H1 (cell line): ENCODE measurements around the gene GJC3. TPM values are rescaled to one million over a fixed set of nuclear protein-coding genes. Genes with fewer than 3 reads are reported as not detected.
"Not testable (repeated sequence)": the region's sequence is repeated elsewhere in the genome, so short reads cannot be mapped to it uniquely, and the experiment has no call there.

Source experiments
- CTCF ChIA-PET: fragments of 300-600 bp; sonication (Branson Sonifier 250); formaldehyde crosslinking; loops from one replicate; lab custom pipeline; 2021; ENCODE audit not compliant: partially characterized antibody; lab: Charles Lee
- POLR2A ChIA-PET: fragments of 300-600 bp; sonication (Branson Sonifier 250); formaldehyde crosslinking; loops from one replicate; lab custom pipeline; 2021; ENCODE audit warnings: inconsistent platforms; ENCODE audit not compliant: partially characterized antibody; lab: Charles Lee
- DNase-seq, 2 experiments: peaks; one replicate each; pipeline versions ENCODE4 v3.0.0 to v3.0.0-alpha.2; 2010 to 2022; ENCODE audit warnings: low spot score in 2 of 2, low read depth in 1 of 2, mixed read lengths in 1 of 2
- FAIRE-seq: peaks from 2 replicates; lab custom pipeline; 2011; peaks lifted over from hg19 to GRCh38; lab: Jason Lieb, UNC
- H2AFZ ChIP-seq: 2 replicates; pipeline ENCODE4 v1.8.1; 2012; ENCODE audit warnings: low read length, inconsistent platforms
- H2AK5ac ChIP-seq: 2 replicates; pipeline ENCODE4 v1.6.1; 2013; ENCODE audit warnings: low read depth, low read length
- H2BK120ac ChIP-seq: replicated peaks from 2 replicates; pipeline ENCODE3; 2013; ENCODE audit warnings: low read depth, low read length, inconsistent platforms
- H2BK12ac ChIP-seq: 2 replicates; pipeline ENCODE4 v1.6.1; 2013; ENCODE audit warnings: low read depth, low read length
- H2BK15ac ChIP-seq: 2 replicates; pipeline ENCODE4 v1.6.1; 2013; ENCODE audit warnings: low read length
- H2BK20ac ChIP-seq: 2 replicates; pipeline ENCODE4 v1.6.1; 2013; ENCODE audit warnings: low read length
- H2BK5ac ChIP-seq: 2 replicates; pipeline ENCODE4 v1.6.1; 2013; ENCODE audit warnings: low read depth, low read length
- H3K14ac ChIP-seq: 2 replicates; pipeline ENCODE4 v1.6.1; 2013; ENCODE audit warnings: inconsistent platforms; ENCODE audit not compliant: insufficient read length
- H3K18ac ChIP-seq: 2 replicates; pipeline ENCODE4 v1.6.1; 2013; ENCODE audit warnings: low read length; ENCODE audit errors: extremely low read depth
- H3K23ac ChIP-seq: 2 replicates; pipeline ENCODE4 v1.6.1; 2013; ENCODE audit warnings: inconsistent platforms; ENCODE audit not compliant: insufficient read length
- H3K23me2 ChIP-seq: 2 replicates; pipeline ENCODE4 v1.6.1; 2013; ENCODE audit warnings: low read depth, low read length
- H3K27ac ChIP-seq: 2 replicates; pipeline ENCODE4 v1.6.1; 2011; ENCODE audit warnings: low read depth, low read length, inconsistent platforms
- H3K27me3 ChIP-seq, 4 experiments: replicated peaks in 1 of 4; 1 replicate in 1 of 4; 2 replicates in 3 of 4; pipeline versions ENCODE4 v1.6.1 to v1.8.1; 2011 to 2013; ENCODE audit warnings: low read length in 3 of 4, mild to moderate bottlenecking in 3 of 4, inconsistent platforms in 2 of 4, mixed read lengths in 2 of 4, moderate library complexity in 1 of 4; ENCODE audit not compliant: control insufficient read depth in 3 of 4, insufficient read depth in 3 of 4; ENCODE audit errors: extremely low read depth in 1 of 4
- H3K36me3 ChIP-seq, 4 experiments: 2 replicates each; pipeline versions ENCODE4 v1.6.1 to v1.8.1; 2011 to 2013; ENCODE audit warnings: mild to moderate bottlenecking in 4 of 4, low read length in 3 of 4, moderate library complexity in 2 of 4, control low read depth in 1 of 4, inconsistent platforms in 1 of 4; ENCODE audit not compliant: insufficient read depth in 4 of 4, control insufficient read depth in 2 of 4
- H3K4ac ChIP-seq: replicated peaks from 2 replicates; pipeline ENCODE3; 2013; ENCODE audit warnings: low read length, low read depth, mixed read lengths, inconsistent platforms; ENCODE audit not compliant: insufficient read length
- H3K4me1 ChIP-seq, 4 experiments: replicated peaks in 1 of 4; 1 replicate in 1 of 4; 2 replicates in 3 of 4; pipeline versions ENCODE4 v1.6.1 to v1.8.1; 2011 to 2013; ENCODE audit warnings: low read length in 3 of 4, inconsistent platforms in 2 of 4, mixed read lengths in 1 of 4; ENCODE audit not compliant: insufficient read depth in 4 of 4, control insufficient read depth in 3 of 4
- H3K4me2 ChIP-seq, 2 experiments: 2 replicates each; pipeline versions ENCODE4 v1.6.1 to v1.8.1; 2011 to 2013; ENCODE audit warnings: low read depth in 2 of 2, low read length in 2 of 2, control low read depth in 1 of 2, inconsistent platforms in 1 of 2, mild to moderate bottlenecking in 1 of 2; ENCODE audit not compliant: insufficient read depth in 1 of 2
- H3K4me3 ChIP-seq, 4 experiments: fragments of 200-600, 300-600 bp in 1 of 4; sonication (generic), shearing (Covaris generic), sonication (Bioruptor Twin) in 1 of 4; 2 replicates each; pipeline versions ENCODE4 v1.5.1 to v1.8.1; 2011 to 2016; ENCODE audit warnings: low read length in 4 of 4, low read depth in 3 of 4, control low read depth in 2 of 4, inconsistent platforms in 2 of 4, mild to moderate bottlenecking in 2 of 4, mixed read lengths in 1 of 4, moderate library complexity in 1 of 4; ENCODE audit not compliant: insufficient read depth in 2 of 4; ENCODE audit errors: extremely low read depth in 1 of 4
- H3K56ac ChIP-seq: replicated peaks from 2 replicates; pipeline ENCODE3; 2013; ENCODE audit warnings: low read depth, mild to moderate bottlenecking, mixed read lengths, low read length, inconsistent platforms; ENCODE audit not compliant: insufficient read length
- H3K79me1 ChIP-seq: 2 replicates; pipeline ENCODE4 v1.6.1; 2013; ENCODE audit warnings: low read depth, low read length, control low read depth
- H3K79me2 ChIP-seq, 2 experiments: 2 replicates each; pipeline versions ENCODE4 v1.6.1 to v1.8.1; 2012 to 2013; ENCODE audit warnings: low read length in 2 of 2, mild to moderate bottlenecking in 2 of 2, inconsistent platforms in 1 of 2; ENCODE audit not compliant: insufficient read depth in 2 of 2, control insufficient read depth in 1 of 2
- H3K9ac ChIP-seq, 4 experiments: replicated peaks in 1 of 4; 1 replicate in 1 of 4; 2 replicates in 3 of 4; pipeline versions ENCODE4 v1.6.1 to v1.8.1; 2011 to 2013; ENCODE audit warnings: low read depth in 3 of 4, low read length in 3 of 4, control low read depth in 2 of 4, mild to moderate bottlenecking in 2 of 4, moderate library complexity in 2 of 4, inconsistent platforms in 1 of 4; ENCODE audit errors: extremely low read depth in 1 of 4
- H3K9me3 ChIP-seq, 2 experiments: 2 replicates each; pipeline versions ENCODE4 v1.6.1 to v1.8.1; 2012 to 2013; ENCODE audit warnings: mild to moderate bottlenecking in 2 of 2, moderate library complexity in 2 of 2, control low read depth in 1 of 2, inconsistent platforms in 1 of 2, low read depth in 1 of 2, low read length in 1 of 2, mixed read lengths in 1 of 2; ENCODE audit not compliant: insufficient read depth in 2 of 2
- H4K20me1 ChIP-seq, 2 experiments: replicated peaks in 1 of 2; 2 replicates each; pipeline versions ENCODE3 to v1.8.1; 2011 to 2013; ENCODE audit warnings: inconsistent platforms in 2 of 2, low read length in 2 of 2, mild to moderate bottlenecking in 1 of 2; ENCODE audit not compliant: insufficient read depth in 2 of 2, control insufficient read depth in 1 of 2
- H4K5ac ChIP-seq: 2 replicates; pipeline ENCODE4 v1.6.1; 2013; ENCODE audit warnings: low read length, low read depth, mixed read lengths, inconsistent platforms; ENCODE audit not compliant: insufficient read length
- H4K8ac ChIP-seq: 2 replicates; pipeline ENCODE4 v1.8.0; 2013; ENCODE audit warnings: mild to moderate bottlenecking, moderate library complexity, low read length, inconsistent platforms; ENCODE audit not compliant: insufficient read depth; ENCODE audit errors: extremely low read depth
- H4K91ac ChIP-seq: replicated peaks from 2 replicates; pipeline ENCODE3; 2013; ENCODE audit warnings: low read length, mixed read lengths, inconsistent platforms; ENCODE audit not compliant: insufficient read length
- WGBS, 2 experiments: shearing (Covaris generic) in 1 of 2; methylation state at CpG; one replicate each; pipeline versions ENCODE4 v1.1.6 to v1.1.7; 2013 to 2015; ENCODE audit warnings: low lambda C conversion rate in 2 of 2, mixed read lengths in 2 of 2, inconsistent platforms in 1 of 2, low coverage in 1 of 2, missing lambda C conversion rate in 1 of 2; ENCODE audit not compliant: insufficient replicate concordance in 2 of 2, insufficient coverage in 1 of 2, insufficient read length in 1 of 2; ENCODE audit errors: extremely low coverage in 1 of 2, missing lambda C conversion rate in 1 of 2; 5-methylcytosine and 5-hydroxymethylcytosine counted together
- polyA plus RNA-seq, 7 experiments: library from polyadenylated mRNA; depleted of rRNA in 3 of 7; stranded (reverse) in 5 of 7; unstranded in 2 of 7; fragments of >200 nt in 5 of 7; fragments of 200-250 nt in 2 of 7; gene quantifications; 1 replicate in 5 of 7; 2 replicates in 1 of 7; 4 replicates in 1 of 7; pipeline versions ENCODE4 v1.2.1 to v1.2.3, GENCODE V29; 2011 to 2013; ENCODE audit warnings: missing spikeins in 2 of 7, mixed read lengths in 2 of 7
- total RNA-seq: library from RNA; stranded (reverse); fragmentation: NEBNext Ultra II Directional; extraction: Animal tissue kit (Norgen Biotek cat#: 25700); gene quantifications from 2 replicates; pipeline ENCODE4 v1.2.1, GENCODE V29; 2021

The GJC3 gene
- total and polyA plus RNA-seq, 2 of the 8 experiments (the other 6 are each of a cell fraction or from before 2014, with no cell fraction given): 2.7 to 3.0 TPM

DNA sequence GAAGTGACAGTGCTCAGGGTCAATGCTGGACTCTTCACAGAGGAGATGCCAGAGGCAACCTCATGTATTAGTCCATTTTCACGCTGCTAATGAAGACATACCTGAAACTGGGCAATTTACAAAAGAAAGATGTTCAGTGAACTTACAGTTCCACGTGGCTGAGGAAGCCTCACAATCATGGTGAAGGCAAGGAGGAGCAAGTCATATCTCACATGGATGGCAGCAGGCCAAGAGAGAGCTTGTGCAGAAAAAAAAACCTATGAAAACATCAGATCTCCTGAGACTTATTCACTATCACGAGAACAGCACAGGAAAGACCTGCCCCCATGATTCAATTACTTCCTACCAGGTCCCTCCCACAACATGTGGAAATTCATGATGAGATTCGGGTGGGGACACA lies 5.6 kb upstream of the GJC3 start:
- H3K23me2 ChIP-seq, H3K4ac ChIP-seq, H3K27ac ChIP-seq, H3K27me3 ChIP-seq, H3K9ac ChIP-seq, H4K91ac ChIP-seq, H2BK15ac ChIP-seq, H3K79me2 ChIP-seq, FAIRE-seq, H3K36me3 ChIP-seq, H3K79me1 ChIP-seq, H2BK5ac ChIP-seq, DNase-seq, H2AFZ ChIP-seq, H3K56ac ChIP-seq, H2BK20ac ChIP-seq, H3K4me1 ChIP-seq, H4K8ac ChIP-seq, H3K14ac ChIP-seq, H3K18ac ChIP-seq, H2BK120ac ChIP-seq, H3K4me3 ChIP-seq, H4K20me1 ChIP-seq, H4K5ac ChIP-seq, H3K4me2 ChIP-seq, H3K23ac ChIP-seq: not testable (repeated sequence)
- 91% methylated on average over 4 of the region's 4 CpGs; no CpG with 5 or more reads in 1 of the 2 experiments for WGBS, 2 experiments
- ChIA-PET CTCF (interaction anchor here (0.9 to 3.3 kb wide), 2 partner anchors 9 to 55 kb away, joined by 3 to 8 read pairs; no protein-coding TSS in a partner anchor), POLR2A (interaction anchor here (2.1 to 2.4 kb wide), 2 partner anchors 9 to 10 kb away, joined by 9 to 29 read pairs; no protein-coding TSS in a partner anchor)
- Histone ChIP-seq H3K9me3 (peaks cover 19 to 23% of the 10 kb centered on the region in 2 experiments), H2BK12ac (0 out of 2 replicates have a peak overlapping the region, but pooled peaks have one; percentile 5), H2AK5ac (0 out of 2 replicates have a peak overlapping the region, but pooled peaks have one; percentile 1)
